ENCODE data around the gene HOXD13. TPM values are rescaled to one million over a fixed set of nuclear protein-coding genes. Genes with fewer than 3 reads are reported as not detected.

The HOXD13 gene
- total RNA-seq, 1 donor from 2014 or later = not detected

DNA sequence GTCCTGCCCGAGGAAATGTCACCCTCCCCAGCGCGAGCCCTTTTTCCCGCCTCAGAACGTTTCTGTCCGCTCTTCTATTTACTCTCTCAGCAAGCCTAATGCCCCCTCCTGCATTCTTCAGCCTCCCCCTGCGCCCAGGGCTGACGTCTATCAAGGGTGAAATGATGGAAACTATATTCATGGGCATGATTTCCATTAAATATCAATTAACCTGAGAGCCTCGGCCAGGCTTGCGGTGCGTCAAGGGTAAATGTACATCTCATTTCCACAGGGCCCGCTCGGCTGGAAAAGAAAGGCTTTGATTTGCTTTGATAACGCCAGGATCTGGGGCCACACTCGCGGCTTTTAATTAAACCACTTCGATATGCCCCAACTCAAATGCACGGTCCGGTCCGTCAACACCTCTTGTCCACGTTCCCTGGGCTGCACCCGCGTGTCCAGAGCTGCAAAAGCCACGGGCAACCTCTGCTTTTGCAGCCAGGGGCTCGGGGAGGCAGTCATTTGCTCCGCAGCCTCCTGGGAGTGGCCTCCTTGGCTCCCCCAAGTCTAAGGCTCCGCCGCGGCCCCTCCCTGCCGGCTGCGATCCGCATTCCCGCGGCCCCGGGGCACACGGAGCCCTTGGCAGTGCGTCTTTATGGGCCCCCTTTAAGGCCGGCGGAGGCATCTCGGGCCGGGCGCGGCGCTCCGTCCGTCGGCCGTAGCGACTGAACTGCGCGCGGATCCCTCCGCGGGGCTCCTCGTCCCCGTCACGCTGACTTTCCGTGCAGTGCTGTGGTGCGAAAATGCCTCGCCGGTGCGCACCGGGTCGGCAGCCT lies 36.7 kb downstream of the HOXD13 start, which contains the start of gene HOXD8:
TSS of gene HOXD8 (plus strand) at position 724 of the 815 bp plus-strand sequence. CDS start 662 bp downstream, outside the sequence.
- no peaks in the 10 kb centered on the region for H3K27me3 ChIP-seq (ENCODE audit: control insufficient read depth, insufficient read depth, low read length)
- TF ChIP-seq, protein P1, sequence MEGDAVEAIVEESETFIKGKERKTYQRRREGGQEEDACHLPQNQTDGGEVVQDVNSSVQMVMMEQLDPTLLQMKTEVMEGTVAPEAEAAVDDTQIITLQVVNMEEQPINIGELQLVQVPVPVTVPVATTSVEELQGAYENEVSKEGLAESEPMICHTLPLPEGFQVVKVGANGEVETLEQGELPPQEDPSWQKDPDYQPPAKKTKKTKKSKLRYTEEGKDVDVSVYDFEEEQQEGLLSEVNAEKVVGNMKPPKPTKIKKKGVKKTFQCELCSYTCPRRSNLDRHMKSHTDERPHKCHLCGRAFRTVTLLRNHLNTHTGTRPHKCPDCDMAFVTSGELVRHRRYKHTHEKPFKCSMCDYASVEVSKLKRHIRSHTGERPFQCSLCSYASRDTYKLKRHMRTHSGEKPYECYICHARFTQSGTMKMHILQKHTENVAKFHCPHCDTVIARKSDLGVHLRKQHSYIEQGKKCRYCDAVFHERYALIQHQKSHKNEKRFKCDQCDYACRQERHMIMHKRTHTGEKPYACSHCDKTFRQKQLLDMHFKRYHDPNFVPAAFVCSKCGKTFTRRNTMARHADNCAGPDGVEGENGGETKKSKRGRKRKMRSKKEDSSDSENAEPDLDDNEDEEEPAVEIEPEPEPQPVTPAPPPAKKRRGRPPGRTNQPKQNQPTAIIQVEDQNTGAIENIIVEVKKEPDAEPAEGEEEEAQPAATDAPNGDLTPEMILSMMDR (IDR thresholded peaks at IDR 0.05; ENCODE audit: insufficient read depth, low read length, poor library complexity, severe bottlenecking) = no peak
- DNase-seq (ENCODE audit: low read depth) = no peak
- peak within 1 kb of the TSS; percentile 67 for H3K4me3 ChIP-seq (ENCODE audit: low read depth, low read length)
- H3K36me3 ChIP-seq (ENCODE audit: control insufficient read depth, insufficient read depth, low read length) = no peaks in the 10 kb centered on the region

DNA sequence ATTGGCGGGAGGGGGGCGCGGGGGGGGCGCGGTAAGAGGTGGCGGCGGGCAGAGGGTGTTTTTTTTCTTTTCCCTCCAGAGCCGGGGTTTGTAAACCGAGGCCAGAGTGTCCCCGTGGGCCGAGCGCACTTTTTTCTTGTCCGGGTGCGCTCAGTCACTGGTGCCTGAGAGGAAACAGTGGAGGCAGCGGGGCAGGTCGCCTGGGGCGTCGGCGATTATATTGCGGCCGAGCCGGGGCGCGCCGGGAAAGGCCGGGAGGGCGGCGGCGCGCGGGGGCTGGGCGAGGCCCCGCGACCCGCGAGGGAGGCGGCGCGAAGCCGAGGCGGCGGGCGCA lies 37.3 kb downstream of the HOXD13 start:
- H3K4me3 ChIP-seq (ENCODE audit: low read depth, low read length) = peak overlapping the region; percentile 67
- no peak for DNase-seq (ENCODE audit: low read depth)
- no peaks in the 10 kb centered on the region for H3K27me3 ChIP-seq (ENCODE audit: control insufficient read depth, insufficient read depth, low read length)
- no peaks in the 10 kb centered on the region for H3K36me3 ChIP-seq (ENCODE audit: control insufficient read depth, insufficient read depth, low read length)
- TF ChIP-seq, protein P1 (IDR thresholded peaks at IDR 0.05; ENCODE audit: insufficient read depth, low read length, poor library complexity, severe bottlenecking) = no peak

DNA sequence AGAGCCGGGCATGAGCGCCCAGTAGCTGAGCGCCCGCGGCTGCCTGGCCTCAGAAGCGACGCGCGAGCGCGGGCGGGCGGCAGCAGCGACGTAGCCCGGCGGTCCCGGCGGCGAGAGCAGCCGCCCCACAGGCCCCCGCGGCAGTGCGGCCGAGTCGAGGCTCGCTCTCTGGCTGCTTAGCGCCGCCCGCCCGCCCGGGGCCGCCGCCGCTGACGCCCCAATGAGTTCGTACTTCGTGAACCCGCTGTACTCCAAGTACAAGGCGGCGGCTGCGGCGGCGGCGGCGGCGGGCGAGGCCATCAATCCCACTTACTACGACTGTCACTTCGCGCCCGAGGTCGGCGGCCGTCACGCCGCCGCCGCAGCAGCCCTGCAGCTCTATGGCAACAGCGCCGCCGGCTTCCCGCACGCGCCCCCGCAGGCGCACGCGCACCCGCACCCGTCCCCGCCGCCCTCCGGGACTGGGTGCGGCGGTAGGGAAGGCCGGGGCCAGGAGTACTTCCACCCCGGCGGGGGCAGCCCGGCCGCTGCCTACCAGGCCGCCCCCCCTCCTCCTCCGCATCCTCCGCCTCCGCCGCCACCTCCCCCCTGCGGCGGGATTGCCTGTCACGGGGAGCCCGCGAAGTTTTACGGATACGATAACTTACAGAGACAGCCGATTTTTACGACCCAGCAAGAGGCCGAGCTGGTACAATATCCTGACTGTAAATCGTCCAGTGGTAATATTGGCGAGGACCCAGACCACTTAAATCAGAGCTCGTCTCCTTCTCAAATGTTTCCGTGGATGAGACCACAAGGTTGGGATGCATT lies 37.8 kb downstream of the HOXD13 start:
- H3K36me3 ChIP-seq (ENCODE audit: control insufficient read depth, insufficient read depth, low read length) = no peaks in the 10 kb centered on the region
- peak overlapping the region; percentile 67 for H3K4me3 ChIP-seq (ENCODE audit: low read depth, low read length)
- no peaks in the 10 kb centered on the region for H3K27me3 ChIP-seq (ENCODE audit: control insufficient read depth, insufficient read depth, low read length)
- TF ChIP-seq, protein P1 (IDR thresholded peaks at IDR 0.05; ENCODE audit: insufficient read depth, low read length, poor library complexity, severe bottlenecking) = no peak
- no peak for DNase-seq (ENCODE audit: low read depth)

DNA sequence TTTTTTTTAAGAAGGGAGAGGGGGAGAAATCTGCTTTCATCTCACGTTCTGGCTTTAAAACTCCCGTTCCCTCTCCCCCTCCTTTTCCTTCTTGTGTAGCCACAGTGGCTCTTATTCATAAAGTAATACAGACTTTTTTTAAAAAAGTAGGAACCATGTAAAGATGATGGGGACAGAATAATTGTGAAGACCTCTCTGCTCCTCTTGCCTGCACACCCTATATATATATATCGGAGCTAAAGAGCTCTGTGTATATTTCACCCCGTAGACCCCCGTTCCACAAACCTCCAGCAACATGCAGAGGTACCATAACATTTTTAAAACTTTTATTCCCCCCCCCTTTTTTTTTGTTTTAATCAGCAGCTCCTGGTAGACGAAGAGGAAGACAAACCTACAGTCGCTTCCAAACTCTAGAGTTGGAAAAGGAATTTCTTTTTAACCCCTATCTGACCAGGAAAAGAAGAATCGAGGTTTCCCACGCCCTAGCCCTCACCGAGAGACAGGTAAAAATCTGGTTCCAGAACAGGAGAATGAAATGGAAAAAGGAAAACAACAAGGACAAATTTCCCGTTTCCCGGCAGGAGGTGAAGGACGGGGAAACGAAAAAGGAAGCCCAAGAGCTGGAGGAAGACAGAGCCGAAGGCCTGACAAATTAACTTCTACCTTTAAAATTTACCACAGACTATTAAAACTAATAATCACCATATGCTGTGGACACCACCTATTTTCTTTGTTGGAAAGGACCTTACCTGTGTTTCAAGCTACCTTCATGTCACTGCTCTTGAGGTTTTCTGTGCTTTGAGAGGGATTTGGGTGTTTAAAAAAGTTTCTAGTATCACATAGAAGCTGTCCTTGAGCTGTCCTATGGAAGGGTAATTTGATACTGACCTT lies 38.7 kb downstream of the HOXD13 start:
- TF ChIP-seq, protein P1 (IDR thresholded peaks at IDR 0.05; ENCODE audit: insufficient read depth, low read length, poor library complexity, severe bottlenecking) = no peak
- no peaks in the 10 kb centered on the region for H3K36me3 ChIP-seq (ENCODE audit: control insufficient read depth, insufficient read depth, low read length)
- H3K27me3 ChIP-seq (ENCODE audit: control insufficient read depth, insufficient read depth, low read length) = no peaks in the 10 kb centered on the region
- no peak for DNase-seq (ENCODE audit: low read depth)
- H3K4me3 ChIP-seq (ENCODE audit: low read depth, low read length) = peak overlapping the region; percentile 67

DNA sequence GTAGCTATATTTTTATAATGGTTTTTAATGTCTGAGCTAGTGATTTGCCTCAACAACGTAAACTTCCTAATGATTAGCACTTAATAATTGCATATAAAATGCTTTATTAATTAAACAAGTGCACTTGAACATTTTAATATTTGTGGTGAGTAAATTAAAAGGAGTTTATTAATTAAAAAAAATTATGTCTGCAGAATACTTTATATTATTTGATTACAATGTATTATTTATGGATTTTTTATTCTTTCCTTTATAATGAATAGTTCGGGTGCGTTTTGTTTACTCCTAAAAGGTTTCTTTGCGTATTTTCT lies 39.3 kb downstream of the HOXD13 start:
- TF ChIP-seq, protein P1 (IDR thresholded peaks at IDR 0.05; ENCODE audit: insufficient read depth, low read length, poor library complexity, severe bottlenecking) = no peak
- Histone ChIP-seq H3K4me3 (ENCODE audit: low read depth, low read length) (peak overlapping the region; percentile 67), H3K27me3 (ENCODE audit: control insufficient read depth, insufficient read depth, low read length) (no peaks in the 10 kb centered on the region), H3K36me3 (ENCODE audit: control insufficient read depth, insufficient read depth, low read length) (no peaks in the 10 kb centered on the region)
- no peak for DNase-seq (ENCODE audit: low read depth)
